ENCODE measurements around the gene LILRA1.

GRCh38 chr19:54606230-54606629 is 12.8 kb downstream of the LILRA1 start:
- TF ChIP-seq POLR2A (IDR thresholded peaks at IDR 0.05; ENCODE audit: low read length) (no peak), GATA1 (IDR thresholded peaks at IDR 0.05; ENCODE audit: low read depth, low read length) (no peak)

All from erythroblast (primary cell).